Effector memory CD4-positive, alpha-beta T cell (primary cell): ENCODE measurements around the gene ATG7.

Experiments
- DNase-seq, 3 donors: peaks; one replicate each; pipeline ENCODE4 v3.0.0-alpha.2; 2020
- H3K27ac ChIP-seq: 2 replicates; pipeline ENCODE4 v1.7.0; 2013; ENCODE audit warnings: mild to moderate bottlenecking, low read length, moderate library complexity; ENCODE audit not compliant: insufficient read depth, poor library complexity, severe bottlenecking
- H3K27me3 ChIP-seq: replicated peaks from 2 replicates; pipeline ENCODE4 v1.7.0; 2013; ENCODE audit warnings: mild to moderate bottlenecking, low read length; ENCODE audit not compliant: insufficient read depth, control insufficient read depth, poor library complexity, severe bottlenecking
- H3K36me3 ChIP-seq: 2 replicates; pipeline ENCODE4 v1.7.0; 2013; ENCODE audit warnings: mild to moderate bottlenecking, low read length, moderate library complexity; ENCODE audit not compliant: control insufficient read depth, insufficient read depth
- H3K4me1 ChIP-seq: 2 replicates; pipeline ENCODE4 v1.7.0; 2013; ENCODE audit warnings: low read length, mild to moderate bottlenecking; ENCODE audit not compliant: control insufficient read depth, insufficient read depth, poor library complexity, severe bottlenecking
- H3K4me3 ChIP-seq: 2 replicates; pipeline ENCODE4 v1.7.0; 2013; ENCODE audit warnings: low read length, low read depth, mild to moderate bottlenecking; ENCODE audit not compliant: insufficient read depth, poor library complexity, severe bottlenecking
- H3K9me3 ChIP-seq: 2 replicates; pipeline ENCODE4 v1.7.0; 2013; ENCODE audit warnings: mild to moderate bottlenecking, low read length, moderate library complexity; ENCODE audit not compliant: control insufficient read depth

The ATG7 gene

DNA sequence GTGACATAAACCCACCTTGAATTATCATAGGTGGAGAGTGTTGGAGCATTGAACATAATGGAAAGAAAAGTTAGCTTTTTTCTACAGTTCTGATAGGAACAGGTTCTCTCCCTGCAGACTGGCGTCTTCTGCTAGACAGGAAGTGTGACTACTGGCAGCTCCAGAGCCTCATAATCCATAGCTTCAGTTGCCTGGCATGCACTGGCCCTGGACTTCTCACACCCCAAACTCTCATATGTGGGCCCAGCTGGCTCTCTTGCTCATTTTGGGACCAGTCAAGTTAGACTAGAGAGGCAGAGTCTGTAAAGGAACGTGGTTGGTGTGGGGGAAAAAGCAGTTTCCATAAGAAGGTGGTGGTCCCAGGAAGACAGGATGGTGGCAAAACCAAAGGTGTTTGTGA lies 191.4 kb downstream of the ATG7 start:
- Histone ChIP-seq H3K4me1 (no peaks in the 10 kb centered on the region), H3K4me3 (no peak overlapping the region), H3K9me3 (no peaks in the 10 kb centered on the region), H3K27ac (no peak overlapping the region), H3K27me3 (no peaks in the 10 kb centered on the region), H3K36me3 (no peaks in the 10 kb centered on the region)
- DNase-seq = no peak

DNA sequence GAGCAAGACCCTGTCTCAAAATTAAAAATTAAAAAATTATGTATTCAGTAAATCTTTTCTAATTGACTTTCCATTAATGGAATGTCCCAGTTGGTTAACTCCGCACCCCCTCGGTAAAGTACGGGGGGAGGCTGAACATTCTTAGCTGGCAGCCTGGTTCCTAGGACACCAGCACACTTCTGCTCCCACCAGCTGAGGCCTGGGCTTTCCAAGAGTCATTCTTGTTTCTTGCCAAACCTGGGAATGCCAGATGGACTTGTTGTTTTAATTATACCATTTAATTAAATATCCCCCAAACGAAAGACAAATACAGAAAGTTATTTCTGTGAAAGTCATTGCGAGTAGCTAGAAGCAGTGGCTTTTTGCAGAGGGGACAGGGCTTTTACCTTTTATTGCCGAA lies 192.2 kb downstream of the ATG7 start:
- Histone ChIP-seq H3K36me3 (no peaks in the 10 kb centered on the region), H3K4me3 (no peak overlapping the region), H3K4me1 (no peaks in the 10 kb centered on the region), H3K27ac (no peak overlapping the region), H3K27me3 (no peaks in the 10 kb centered on the region), H3K9me3 (no peaks in the 10 kb centered on the region)
- no peak for DNase-seq

DNA sequence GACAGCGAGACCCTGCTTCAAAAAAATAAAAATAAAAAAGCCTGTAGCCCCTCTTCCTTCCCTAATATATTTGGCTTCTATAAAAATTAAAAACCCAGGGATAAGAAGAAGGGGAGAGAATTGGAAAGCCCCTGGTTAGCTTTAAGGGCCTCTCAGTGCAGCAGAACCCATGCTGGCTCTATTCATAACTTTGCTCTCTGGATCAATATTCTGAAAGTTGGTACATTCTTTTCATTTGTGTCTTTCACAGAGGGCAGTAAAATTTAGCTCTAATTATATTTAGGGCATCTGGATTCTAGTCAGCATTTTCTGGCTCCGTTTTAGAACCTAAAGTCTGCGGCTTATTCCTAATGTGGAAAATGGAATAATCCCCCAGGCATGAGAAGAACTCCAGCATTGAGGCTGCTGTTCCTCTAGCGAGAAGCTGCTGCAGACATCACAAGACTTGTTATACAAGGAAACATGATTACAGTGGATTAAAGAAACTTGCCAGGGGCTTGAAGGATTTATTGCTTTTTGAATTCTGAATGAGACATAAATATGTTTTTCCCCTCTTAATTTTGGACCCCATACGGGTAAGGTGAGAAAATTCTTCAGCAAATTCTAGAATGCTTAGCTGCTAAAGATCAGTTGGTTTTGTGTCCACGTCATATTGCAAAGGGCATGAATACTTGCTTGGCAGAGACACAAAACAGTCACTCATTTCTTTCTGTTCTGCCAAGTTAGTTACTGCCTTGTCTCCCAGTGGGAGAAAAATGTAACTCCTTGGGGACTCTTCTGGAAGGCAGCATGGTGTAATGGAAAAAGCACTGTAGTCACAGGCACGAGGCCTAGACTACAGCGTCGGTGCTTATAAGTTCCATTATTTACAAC lies 193.8 kb downstream of the ATG7 start:
- Histone ChIP-seq H3K27me3 (no peaks in the 10 kb centered on the region), H3K9me3 (no peaks in the 10 kb centered on the region), H3K4me3 (no peak overlapping the region), H3K36me3 (no peaks in the 10 kb centered on the region), H3K27ac (no peak overlapping the region), H3K4me1 (no peaks in the 10 kb centered on the region)
- DNase-seq = no peak

DNA sequence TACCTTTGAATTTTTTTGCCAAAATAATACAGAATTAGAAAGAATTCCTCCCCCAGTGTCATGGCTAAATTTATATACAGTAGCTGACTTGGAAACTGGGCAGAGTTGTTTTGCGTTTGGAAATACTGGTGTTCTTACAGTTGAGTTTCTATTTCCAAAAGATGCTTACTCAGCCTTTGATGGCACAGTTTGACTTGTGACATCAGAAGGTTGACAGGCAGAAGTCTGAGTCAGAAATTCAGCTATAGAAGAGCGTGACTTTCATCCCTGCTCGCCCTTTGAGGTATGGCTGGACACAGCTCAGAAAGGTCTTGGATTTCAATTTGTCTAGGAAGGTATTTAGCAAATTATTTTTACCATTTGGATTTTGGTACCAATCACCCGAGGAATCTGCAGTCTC lies 195.7 kb downstream of the ATG7 start:
- Histone ChIP-seq H3K4me3 (no peak overlapping the region), H3K4me1 (no peaks in the 10 kb centered on the region), H3K36me3 (no peaks in the 10 kb centered on the region), H3K27ac (no peak overlapping the region), H3K27me3 (no peaks in the 10 kb centered on the region), H3K9me3 (no peaks in the 10 kb centered on the region)
- no peak for DNase-seq

DNA sequence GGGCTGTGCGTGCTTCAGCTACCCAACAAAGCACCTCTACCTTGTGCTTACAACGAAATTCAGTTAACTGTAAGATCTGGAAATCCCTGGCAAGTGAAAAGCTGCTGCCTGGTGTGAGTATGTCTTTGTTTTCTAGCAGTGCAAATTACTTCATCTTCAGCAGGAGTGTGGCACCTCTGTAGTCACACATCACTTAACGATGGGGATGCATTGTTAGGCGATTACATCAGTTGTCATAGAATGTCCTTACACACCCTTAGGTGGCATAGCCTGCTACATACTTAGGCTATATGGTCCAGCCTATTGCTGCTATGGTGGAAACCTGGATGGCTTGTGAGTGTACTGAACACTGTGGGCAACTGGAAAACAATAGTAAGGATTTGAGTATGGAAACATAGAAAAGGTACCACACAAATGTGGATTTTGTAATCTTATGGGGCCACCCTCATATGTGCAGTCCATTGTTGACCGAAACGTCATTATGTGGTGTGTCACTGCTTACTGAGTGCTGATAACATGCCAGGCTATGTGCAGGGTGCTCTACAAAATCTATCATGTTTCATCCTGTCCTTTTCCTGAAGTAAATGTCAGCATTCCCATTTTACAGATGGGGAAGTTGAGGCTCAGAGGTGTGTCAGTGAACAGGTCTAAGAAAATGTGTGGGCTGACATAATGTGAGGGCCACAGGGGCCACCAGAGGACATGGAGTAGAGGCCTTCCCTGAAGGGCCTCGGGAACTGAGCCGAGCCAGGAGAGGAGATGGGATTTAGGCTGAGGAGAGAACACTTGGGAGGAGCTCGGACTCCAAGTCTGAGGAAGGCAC lies 198.0 kb downstream of the ATG7 start:
- H3K36me3 ChIP-seq = no peaks in the 10 kb centered on the region
- no peaks in the 10 kb centered on the region for H3K9me3 ChIP-seq
- no peak for DNase-seq
- no peaks in the 10 kb centered on the region for H3K27me3 ChIP-seq
- no peak overlapping the region for H3K27ac ChIP-seq
- no peak overlapping the region for H3K4me3 ChIP-seq
- no peaks in the 10 kb centered on the region for H3K4me1 ChIP-seq

DNA sequence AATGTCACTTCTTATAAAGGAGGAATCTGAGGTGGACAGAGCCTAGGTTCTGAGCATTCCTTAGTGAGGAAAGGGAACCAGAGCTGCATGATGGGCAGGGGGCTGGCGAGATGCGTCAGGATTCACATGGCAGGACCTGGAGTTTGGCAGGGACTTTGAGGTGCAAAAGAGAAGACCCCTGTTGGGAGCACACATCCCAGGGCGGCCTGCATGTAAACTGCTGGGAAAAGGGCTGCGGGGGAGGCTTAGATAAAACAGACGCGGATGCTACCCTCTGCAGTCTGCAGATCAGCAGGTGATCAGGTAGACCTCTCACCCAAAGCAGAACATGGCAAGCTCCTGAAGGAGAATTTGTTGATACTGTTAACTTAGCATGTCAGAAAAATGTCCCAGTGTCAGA lies 203.1 kb downstream of the ATG7 start:
- Histone ChIP-seq H3K36me3 (no peaks in the 10 kb centered on the region), H3K4me1 (no peaks in the 10 kb centered on the region), H3K4me3 (no peak overlapping the region), H3K27ac (no peak overlapping the region), H3K27me3 (no peaks in the 10 kb centered on the region), H3K9me3 (no peaks in the 10 kb centered on the region)
- no peak for DNase-seq

DNA sequence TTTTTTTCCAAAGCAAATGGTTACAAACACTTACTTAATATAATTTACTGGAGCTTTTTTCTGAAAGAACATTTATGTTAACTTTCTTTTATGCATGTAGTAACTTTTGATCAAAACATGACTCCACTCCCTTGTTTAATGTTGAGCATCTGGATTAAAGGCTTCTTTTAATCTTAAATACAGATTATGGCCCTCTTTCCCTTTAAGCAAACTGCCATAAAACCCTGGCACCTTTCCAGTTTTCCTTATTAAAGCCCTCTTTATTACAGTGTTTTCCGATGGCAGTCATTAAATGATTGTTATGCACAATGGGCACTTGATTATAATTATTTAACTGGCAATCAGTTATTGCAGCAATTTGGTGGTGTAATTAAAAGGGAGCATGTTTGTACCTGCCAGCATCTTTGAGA lies 204.5 kb downstream of the ATG7 start:
- H3K4me1 ChIP-seq = no peaks in the 10 kb centered on the region
- no peaks in the 10 kb centered on the region for H3K9me3 ChIP-seq
- no peak overlapping the region for H3K27ac ChIP-seq
- no peaks in the 10 kb centered on the region for H3K36me3 ChIP-seq
- DNase-seq = no peak
- no peak overlapping the region for H3K4me3 ChIP-seq
- H3K27me3 ChIP-seq = no peaks in the 10 kb centered on the region

DNA sequence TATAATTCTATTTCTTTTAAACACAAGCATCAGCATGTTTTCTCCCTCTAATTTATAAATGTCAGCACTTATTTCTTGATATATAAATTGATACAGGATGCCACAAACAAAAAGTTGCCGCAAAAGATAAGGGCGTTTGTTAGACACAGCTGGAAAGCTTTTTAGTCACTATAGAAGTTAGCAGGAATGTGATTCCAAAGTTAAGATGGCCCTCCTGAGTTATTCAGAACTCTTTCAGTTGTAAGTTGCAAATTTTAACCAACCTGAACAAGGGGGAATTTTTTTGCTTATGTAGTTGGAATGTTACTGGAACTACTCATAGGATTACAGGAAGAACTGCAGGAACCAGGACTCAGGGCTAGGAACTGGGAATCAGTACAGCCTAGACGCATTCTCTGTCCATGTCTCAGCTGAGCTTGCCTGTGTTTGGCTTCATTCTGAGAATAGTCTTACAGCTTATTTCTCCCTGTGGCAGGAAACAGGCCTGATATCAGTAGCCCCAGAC lies 205.3 kb downstream of the ATG7 start:
- Histone ChIP-seq H3K4me3 (no peak overlapping the region), H3K27me3 (no peaks in the 10 kb centered on the region), H3K4me1 (no peaks in the 10 kb centered on the region), H3K27ac (no peak overlapping the region), H3K36me3 (no peaks in the 10 kb centered on the region), H3K9me3 (no peaks in the 10 kb centered on the region)
- no peak for DNase-seq

DNA sequence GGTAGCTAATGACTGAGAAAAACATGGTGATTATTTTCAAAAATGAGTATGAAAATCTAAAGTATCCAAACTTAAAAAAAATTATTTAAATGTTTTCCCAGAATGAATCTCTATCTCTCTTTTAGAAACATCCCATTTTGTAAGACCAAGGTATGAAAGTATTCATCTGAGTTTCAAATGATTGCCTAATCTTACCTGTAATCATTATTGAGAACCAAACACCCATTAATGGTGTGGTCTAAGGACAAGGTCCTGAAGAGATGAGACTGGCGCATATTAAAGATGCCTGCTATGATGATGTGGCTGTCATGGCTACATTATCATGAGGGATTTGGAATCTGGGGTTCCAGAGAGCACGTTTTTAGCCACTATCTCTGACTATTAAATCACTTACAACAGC lies 206.0 kb downstream of the ATG7 start:
- no peak for DNase-seq
- no peaks in the 10 kb centered on the region for H3K36me3 ChIP-seq
- H3K9me3 ChIP-seq = no peaks in the 10 kb centered on the region
- H3K4me3 ChIP-seq = no peak overlapping the region
- no peaks in the 10 kb centered on the region for H3K4me1 ChIP-seq
- no peaks in the 10 kb centered on the region for H3K27me3 ChIP-seq
- H3K27ac ChIP-seq = no peak overlapping the region

DNA sequence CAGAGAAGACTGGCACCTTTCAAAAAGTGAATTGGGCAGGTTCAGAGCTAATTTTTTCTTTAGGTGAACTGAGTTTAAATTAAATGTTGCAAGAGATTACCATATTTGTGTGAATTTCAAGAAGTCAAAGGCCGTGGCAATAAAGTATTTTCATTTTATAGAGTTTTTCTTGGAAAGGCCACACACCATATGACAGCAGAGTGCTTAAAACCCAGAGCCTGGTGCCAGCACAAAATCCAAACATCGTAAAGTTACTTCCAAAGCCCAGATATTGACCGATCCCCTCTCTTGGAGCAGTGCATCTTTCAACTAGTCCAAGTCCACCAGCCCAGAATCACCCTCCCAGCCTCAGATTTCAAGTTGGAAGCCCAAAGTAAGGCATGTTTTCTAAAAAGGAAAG lies 207.0 kb downstream of the ATG7 start:
- Histone ChIP-seq H3K36me3 (no peaks in the 10 kb centered on the region), H3K9me3 (no peaks in the 10 kb centered on the region), H3K27me3 (no peaks in the 10 kb centered on the region), H3K4me3 (no peak overlapping the region), H3K27ac (no peak overlapping the region), H3K4me1 (no peaks in the 10 kb centered on the region)
- no peak for DNase-seq
